GM19372 (cell line): Measurements from ENCODE around the gene DCAF10.
A peak's percentile ranks its signal among the peaks of the same experiment; 100 is the strongest.
"Not testable (repeated sequence)": the region's sequence is repeated elsewhere in the genome, so short reads cannot be mapped to it uniquely, and the experiment has no call there.

Source experiments
- ATAC-seq: cut with Tn5 transposase; IDR thresholded peaks from one replicate; pipeline ENCODE4 v1.9.1; 2021; ENCODE audit warnings: mild to moderate bottlenecking, low read depth, moderate library complexity; ENCODE audit not compliant: unreplicated experiment

The DCAF10 gene

DNA sequence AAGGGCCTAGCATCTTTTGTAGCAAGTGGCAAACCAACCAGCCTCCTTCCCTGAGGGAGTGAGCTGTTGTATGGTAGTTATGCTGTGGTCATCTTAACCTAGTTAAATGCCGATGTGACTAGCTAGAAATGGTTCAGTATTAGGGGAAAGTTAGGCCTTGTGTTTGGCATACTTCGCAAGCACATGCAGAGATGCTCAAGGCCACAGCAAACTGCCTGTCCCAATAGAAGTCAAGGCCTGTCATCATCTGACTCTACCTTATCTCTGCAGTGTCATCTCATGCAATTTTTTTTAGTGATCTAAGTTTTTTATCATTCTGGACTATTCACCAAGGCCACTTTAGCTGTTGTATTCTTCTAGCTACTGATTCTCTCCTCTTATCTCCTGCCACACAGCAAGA is 10.5 kb upstream of the DCAF10 start:
- no peak for ATAC-seq

DNA sequence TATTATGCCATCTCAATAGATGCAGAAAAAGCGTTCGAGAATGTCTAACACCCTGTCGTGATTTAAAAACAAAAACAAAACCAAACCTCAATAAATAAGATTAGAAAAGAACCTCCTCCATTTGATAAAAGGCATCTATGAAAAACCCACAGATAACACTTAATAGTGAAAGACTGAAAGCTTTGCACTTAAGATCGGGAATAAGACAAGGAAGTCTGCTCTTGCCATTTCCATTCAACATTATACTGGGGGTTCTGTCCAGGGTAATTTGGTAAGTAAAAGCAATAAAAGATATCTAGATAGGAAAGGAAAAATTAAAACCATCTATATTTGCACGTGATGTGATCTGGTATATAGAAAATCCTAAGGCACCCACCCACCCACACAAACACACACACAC is 8.5 kb upstream of the DCAF10 start:
- no peak for ATAC-seq

DNA sequence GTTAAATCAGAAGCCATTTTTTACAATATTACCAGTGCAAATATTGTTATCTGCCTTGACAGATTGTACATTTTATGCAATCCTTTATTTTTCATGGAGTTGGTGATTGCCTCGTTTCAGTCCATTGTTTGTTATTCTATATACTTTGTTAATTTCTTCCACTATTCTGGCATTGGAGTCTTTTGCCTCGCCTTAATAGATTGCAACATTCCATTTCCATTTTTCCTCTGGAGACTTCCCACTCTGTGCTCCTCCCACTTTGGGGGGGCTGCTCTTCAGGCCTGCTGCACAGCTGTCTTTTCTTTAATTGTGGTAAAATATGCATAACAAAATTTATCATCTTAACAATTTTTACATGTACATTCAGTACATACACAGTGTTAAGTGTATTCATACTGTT is 4.4 kb upstream of the DCAF10 start:
- ATAC-seq = no peak

DNA sequence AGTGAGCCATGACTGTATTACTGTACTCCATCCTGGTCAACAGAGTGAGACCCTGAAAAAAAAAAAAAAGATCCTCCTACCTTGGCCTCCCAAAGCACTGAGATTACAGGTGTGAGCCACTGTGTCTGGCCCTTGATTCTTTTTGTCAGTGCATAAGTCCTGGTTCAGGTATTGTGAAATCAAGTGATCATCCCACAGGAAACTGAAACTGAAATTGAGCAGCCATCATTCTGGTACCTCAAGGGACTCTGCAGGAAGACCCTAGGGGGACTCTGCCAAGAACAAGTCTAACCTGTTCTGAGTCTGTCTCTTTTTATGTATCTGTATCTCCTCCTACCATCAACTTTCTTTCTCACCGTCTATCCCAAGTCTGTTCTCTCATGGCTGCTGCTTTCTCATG is 1.9 kb upstream of the DCAF10 start:
- no peak for ATAC-seq

DNA sequence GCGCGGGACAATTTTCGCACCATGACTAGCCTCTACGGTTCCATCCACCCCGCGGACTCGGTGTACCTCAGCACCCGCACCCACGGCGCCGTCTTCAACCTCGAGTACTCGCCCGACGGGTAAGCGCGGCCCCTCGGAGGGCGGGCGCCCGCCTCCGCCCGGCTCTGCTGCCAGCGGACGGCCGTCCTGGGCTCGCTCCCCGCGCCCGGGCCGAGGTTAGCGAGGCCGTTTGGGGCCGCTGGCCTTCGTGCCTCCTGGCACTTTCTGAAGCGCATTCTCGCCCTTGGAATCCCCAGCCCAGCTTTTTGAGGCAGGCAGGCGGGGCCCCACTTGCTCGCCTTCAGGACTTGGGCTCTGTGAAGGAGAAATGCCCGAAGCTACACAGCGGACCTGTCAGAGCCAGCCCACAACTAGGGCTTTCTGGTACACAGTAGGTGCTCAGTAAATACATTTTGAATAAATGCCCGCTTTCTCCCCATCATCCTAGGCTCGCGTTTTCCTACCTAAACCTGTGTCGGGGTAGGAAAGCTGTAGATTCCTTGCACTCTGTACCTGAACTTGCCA is 772 bp downstream of the DCAF10 start:
- ATAC-seq = peak; percentile 40

DNA sequence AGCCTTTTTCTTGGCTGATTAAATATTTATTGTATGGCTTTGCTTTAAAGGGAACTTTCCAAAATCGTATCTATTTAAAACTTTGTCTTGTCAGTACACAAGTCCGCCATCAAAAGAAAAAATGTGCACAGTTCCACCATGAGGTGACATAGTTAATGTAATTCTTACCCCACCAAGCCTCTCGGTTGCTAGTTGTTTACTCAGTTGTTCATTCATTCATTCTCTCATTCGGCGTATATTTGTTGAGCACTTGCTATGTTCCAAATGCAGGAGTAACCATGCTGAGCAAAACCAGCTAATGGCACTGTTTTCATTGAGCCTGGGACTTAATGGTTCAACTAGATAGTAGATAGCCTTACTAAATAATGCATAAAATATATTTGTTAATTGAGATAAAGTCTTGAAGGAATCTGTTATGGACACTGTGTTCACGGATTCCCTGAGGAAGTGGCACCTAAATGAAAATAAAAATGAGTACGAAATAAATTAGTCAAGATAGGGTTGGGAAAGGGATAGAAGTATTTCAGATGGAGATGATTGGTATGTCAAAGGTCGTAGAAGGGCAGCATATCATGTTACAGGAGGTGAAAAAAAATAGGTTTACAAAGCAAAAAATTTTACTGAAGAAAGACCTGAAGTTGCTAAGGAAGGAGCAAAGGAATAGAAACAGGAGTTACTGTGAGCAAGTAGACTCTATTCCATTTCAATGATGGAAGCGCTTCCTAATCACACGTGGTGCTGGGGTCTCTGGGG is 1.5 kb downstream of the DCAF10 start:
- ATAC-seq = no peak

DNA sequence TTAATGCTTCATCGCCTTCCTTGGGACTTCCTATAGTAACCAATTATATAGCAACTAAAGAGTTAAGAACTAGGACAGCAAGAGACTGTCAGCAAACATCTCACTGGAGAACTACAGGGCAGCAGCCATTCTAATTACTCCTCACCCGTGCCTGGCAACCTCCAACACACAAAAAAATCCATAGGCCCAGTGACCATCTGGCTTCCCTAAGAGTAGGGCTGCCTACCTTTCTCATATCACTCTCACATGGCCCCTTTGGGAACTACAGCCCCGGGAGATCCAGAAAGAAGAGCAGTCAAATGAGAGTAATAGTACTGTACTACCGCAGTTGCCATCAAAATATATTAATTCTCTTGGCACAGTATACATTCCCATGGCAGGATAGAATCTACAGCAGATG is 5.7 kb downstream of the DCAF10 start:
- no peak for ATAC-seq

DNA sequence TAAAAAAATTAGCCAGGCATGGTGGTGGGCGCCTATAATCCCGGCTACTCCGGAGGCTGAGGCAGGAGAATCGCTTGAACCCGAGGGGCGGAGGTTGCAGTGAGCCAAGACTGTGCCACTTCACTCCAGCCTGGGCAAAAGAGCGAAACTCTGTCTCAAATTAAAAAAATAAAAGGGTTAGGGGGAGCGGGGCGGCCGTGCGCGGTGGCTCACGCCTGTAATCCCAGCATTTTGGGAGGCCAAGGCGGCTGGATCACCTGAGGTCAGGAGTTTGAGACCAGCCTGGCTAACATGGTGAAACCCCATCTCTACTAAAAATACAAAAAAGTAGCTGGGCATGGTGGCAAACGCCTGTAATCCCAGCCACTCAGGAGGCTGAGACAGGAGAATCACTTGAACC is 9.1 kb downstream of the DCAF10 start:
- ATAC-seq = not testable (repeated sequence)

DNA sequence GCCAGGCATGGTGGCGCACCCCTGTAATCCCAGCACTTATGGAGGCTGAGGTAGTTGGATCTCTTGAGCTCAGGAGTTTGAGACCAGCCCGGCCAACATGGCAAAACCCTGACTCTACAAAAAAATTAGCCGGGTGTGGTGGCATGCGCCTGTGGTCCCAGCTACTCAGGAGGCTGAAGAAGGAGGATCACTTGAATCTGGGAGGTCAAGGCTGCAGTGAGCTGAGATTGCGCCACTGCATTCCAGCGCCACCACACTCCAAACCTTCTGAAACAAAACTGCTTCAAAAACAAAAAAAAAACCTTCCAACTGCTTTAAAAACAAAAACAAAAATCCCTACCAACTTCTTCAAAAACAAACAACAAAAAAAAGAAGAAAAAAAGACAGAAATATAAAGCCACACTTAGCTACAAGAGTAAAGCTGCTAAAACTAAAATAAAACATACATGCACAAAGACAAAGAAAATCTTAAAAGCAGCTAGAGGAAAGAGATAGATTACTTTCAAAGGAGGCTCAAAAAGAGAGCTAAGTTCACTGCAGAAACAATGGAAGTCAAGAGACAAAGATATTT is 11.4 kb downstream of the DCAF10 start:
- no peak for ATAC-seq

DNA sequence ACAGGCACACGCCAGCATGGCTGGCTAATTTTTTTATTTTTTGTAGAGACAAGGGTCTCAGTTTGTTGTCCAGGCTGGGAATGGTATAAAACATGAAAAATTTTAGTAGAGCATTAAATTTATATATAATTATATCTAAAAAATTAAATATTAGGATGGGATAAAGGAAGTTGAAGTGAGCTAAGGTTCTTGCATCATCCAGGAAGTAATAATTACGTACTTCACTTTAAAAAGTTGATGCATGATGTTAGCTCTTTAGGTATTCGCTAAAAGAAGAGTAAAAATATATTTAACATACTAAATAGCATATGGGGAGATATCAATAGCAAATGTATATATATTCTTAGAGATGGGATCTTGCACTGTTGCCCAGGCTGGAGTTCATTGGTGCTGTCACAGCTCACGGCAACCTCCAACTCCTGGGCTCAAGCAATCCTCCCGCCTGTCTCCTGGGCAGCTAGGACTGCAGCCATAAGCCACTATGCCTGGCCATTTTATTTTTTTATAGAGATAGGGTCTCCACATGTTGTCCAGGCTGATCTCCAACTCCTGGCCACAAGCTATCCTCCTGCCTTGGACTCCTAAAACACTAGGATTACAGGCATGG is 12.3 kb downstream of the DCAF10 start:
- no peak for ATAC-seq

DNA sequence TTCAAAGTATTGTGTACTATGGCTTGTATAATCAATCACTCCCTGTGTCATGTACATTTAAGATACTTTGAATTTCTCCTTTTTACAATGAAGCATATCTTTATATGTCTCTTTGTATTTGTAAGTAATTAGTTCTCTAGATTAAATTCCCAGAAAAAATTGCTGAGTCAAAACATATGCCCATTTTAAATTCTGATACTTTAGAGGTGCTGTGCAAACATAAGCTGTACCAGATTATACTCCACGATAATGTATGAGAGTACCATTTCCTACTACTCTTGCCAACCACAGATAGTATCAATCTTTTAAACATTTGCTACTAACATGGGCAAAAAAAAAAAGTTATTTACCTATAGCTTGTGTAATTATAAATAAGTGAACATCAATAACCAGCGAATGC is 18.3 kb downstream of the DCAF10 start:
- ATAC-seq = no peak

DNA sequence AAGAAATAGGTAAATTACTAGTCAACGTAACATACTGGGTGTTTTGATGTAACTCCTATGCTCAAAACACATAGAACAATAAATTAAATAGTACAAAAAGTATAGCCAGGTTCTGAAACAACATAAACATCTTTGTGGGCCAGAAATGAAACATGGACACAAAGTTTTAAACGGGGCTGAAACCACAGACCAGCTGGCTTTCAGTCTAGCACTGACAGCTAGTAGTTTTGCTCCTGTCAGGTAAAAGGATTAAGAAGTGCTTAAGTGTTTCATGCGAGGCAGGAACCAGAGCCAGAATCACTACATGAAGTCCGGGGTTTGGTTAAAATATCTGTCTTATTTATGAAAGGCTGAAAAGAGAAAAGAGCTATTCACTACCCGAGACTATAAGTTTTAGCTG is 19.5 kb downstream of the DCAF10 start:
- ATAC-seq = no peak

DNA sequence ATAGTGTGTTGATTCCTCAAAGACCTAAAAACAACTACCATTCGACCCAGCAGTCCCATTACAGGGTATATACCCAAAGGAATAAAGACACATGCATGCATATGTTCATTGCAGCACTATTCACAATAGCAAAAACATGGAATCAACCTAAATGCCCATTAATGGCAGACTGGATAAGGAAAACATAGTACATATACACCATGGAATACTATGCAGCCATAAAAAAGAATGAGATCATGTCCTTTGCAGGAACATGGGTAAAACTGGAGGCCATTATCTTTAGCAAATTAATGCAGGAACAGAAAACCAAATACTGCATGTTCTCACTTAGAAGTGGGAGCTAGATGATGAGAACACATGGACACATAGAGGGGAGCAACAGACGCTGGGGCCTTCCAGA is 24.6 kb downstream of the DCAF10 start:
- not testable (repeated sequence) for ATAC-seq

DNA sequence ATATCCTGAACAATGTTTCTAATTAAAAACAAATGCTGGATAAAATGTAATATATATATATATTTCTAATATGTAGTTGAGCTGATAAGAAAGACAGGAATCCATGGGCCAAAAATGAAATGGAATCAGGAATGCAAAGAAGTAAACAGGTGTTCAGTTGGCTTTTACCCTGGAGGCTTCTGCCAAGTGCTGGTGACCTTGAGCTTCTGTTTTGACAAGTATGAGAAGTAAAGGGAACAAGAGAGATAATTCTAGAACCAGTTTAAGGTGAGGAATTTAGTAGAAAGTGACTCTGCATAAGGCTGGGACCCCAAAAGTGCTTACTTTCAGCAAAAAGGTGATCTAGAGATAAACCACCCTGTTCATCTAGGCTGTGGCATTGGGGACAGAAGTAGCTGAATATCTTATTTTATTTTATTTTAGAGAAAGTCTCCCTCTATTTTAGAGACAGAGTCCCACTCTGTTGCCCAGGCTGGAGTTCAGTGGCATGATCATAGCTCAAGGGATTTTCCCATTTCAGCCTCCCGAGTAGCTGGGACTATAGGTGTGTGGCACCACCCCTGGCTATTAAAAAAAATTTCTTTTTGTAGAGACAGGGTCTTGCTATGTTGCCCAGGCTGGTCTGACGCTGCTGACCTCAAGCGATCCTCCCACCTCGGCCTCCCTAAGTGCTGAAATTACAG is 27.0 kb downstream of the DCAF10 start:
- no peak for ATAC-seq

DNA sequence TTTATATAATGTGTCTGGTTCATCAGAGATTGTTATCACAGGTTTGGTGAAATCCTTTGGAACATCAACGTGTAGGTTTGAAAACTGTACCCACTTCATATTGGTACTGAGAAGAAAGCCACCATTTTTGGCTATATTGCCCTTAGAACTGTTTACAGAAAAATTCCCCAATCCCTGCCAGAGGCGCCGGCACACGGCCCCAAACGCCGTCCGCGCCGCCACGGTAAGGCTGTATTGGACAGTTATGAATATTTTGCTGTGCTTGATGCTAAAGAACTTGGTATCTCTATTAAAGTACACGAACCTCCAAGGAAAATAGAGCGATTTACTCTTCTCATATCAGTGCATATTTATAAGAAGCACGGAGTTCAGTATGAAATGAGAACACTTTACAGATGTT is 35.2 kb downstream of the DCAF10 start:
- ATAC-seq = no peak

DNA sequence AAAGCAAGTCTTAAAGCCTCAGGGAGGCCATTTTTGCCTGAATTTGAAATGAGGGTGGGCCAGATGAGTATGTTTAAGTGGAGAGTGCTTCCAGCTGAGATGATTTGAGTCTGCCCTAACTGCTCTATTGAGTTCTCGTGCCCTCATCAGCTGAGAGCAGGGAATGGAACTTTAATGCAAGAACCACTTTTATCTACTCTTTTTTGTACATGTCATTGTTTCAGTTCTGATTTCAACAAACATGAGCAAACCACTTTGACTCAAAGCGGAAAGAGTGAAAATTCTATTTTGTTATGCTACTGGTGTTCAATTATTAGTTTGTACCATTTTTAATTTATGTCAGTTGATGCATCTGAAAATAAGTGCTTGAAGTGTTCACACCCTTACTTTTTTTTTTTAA is 35.8 kb downstream of the DCAF10 start:
- peak; percentile 75 for ATAC-seq

DNA sequence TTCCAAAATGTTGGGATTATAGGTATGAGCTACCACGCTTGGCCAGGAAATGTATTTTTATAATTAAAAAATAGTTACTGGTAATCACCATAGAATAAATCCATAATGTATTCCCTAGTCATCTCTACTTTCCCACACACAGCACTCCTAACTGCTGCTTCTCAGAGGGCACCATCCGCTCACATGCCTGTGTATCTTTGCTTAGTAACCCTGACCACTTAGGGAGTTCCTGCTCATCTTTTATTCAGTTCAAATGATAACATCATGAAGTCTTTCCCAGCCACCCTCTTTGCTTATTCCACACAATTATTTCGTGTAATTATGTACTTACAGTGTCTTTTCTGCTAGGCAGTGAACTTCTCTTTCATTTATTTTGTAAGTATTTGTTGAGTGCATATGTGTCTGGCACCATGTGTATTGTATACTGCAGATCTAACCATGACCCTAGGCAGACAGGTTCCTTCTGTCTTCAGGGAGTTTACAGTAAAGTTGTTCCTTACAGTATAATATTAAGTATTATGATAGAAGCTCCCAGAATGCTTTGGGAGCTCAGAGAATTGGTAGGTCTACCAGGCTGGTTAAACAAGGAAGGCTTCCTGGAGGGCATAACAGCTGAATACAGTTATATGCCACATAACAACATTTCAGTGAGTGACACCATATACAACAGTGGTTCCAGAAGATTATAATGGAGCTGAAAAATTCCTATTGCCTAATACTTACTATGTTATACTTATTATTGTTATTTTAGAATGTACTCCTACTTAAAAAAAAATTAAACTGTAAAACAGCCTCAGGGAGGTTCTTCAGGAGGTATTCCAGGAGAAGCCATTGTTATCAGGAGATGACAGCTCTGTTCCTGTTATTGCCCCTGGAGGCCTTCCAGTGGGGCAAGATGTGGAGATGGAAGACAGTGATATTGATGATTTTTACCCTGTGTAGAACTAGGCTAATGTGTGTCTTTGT is 39.2 kb downstream of the DCAF10 start:
- no peak for ATAC-seq

DNA sequence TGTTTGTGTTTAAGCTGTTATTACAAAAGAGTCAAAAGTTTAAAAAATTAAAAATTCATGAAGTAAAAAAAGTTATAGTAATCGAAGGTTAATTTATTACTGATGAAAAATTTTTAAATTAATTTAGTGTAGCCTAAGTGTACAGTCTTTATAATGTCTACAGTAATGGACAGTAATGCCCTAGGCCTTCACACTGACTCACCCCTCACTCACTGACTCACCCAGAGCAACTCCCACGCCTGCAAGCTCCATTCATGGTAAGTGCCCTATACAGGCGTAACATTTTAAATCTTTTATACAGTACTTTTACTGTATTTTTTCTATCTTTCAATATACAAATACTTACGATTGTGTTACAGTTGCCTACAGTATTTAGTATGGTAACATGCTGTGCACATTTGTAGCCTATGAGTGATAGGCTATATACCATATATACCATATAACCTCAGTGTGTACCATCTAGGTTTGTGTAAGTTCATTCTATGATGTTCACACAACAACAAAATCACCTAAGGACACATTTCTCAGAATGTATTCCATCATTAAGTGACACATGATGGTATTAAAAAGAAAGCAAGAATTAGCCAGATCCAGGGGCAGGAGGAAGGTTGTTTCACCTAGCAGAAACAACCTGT is 40.1 kb downstream of the DCAF10 start:
- ATAC-seq = no peak

DNA sequence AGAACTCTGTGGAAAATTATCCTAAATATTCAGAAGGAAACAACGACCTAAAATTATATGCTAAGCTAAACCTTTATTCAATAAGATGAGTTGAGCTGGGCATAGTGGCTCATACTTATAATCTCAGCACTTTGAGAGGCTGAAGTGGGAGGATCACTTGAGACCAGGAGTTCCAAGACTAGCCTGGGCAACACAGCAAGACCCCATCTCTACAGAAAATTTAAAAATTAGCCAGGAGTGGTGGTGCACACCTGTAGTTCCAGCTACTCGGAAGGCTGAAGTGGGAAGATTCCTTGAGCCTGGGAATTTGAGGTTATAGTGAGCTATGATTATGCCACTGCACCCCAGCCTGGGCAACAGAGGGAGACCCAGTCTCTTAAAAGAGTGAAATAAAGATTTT is 51.6 kb downstream of the DCAF10 start:
- ATAC-seq = no peak

DNA sequence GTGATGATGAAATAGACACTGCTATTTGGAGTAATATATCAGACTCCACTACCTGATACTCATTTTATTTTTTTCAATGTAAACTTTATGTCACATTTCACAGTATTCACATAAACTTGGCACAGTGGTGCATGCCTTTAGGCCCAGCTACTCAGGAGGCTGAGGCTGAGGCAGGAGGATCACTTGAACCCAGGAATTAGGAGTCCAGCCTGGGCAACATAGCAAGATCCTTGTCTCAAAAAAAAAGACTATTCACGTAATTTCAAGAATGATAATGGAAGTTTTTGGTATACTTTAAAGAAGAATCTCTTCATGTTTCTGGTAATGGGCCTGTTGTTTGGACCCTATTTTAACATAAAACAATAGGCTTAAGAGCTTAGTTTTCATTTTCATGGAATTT is 56.0 kb downstream of the DCAF10 start:
- no peak for ATAC-seq
